Stomach (tissue), 4 donors: Measurements from ENCODE around the gene PHF2.

ENCODE experiments used
- CTCF ChIP-seq, 7 experiments: fragments of 450-650 bp in 4 of 7; fragments of 200-600 bp in 3 of 7; sonication (generic) in 3 of 7; IDR thresholded peaks; one replicate each; pipeline ENCODE4 v1.5.1; 2016 to 2019; ENCODE audit warnings: antibody characterized with exemption in 7 of 7, control low read depth in 2 of 7, mild to moderate bottlenecking in 1 of 7
- EP300 ChIP-seq: sonication (generic); formaldehyde crosslinking; IDR thresholded peaks from one replicate; pipeline ENCODE4 v1.6.1; 2017; ENCODE audit warnings: antibody characterized with exemption
- POLR2A ChIP-seq, 4 donors: fragments of 450-650 bp; IDR thresholded peaks; one replicate each; pipeline ENCODE4 v1.6.1; 2016; ENCODE audit warnings: antibody characterized with exemption in 4 of 4, control low read depth in 2 of 4, mild to moderate bottlenecking in 1 of 4, moderate library complexity in 1 of 4

GRCh38 chr9:93577078-93577974 is 942 bp downstream of the PHF2 start:
- TF ChIP-seq CTCF (IDR thresholded peaks at IDR 0.05) (no peak), POLR2A (IDR thresholded peaks at IDR 0.05) (no peak), EP300 (no peak)
